ENCODE results near the gene PDCD1.

Gene PDCD1

DNA sequence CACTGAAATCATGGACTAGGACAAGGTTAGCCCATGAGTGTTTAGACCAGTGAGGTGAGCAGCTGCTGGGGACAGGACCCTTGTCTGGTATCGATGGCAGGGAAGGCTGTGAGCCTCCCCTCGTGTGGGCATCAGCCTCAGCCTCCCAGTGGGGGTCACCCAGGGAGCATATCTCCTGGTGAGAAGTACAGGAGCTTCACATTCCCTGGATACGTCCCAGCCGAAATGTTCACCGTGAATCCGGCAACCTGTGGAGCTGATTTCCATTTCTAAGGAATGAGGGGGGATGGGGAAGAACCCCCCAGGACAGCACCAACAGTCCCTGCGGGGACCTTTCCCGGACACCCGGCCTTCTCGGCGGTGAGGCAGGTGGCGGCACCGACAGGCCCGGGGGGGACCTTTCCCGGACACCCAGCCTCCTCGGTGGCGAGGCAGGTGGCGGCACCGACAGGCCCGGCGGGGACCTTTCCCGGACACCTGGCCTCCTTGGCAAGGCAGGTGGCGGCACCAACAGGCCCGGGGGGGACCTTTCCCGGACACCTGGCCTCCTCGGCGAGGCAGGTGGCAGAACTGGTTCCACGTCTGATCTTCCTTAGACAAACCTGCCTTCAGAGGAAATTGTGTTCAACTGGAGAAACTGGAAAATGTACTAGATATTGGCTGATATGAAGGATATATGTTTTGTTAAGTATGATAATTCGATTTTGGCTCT is 32.0 kb upstream of the PDCD1 start:
- Mint-ChIP-seq H3K27me3 (no peaks in the 10 kb centered on the region), H3K4me1 (ENCODE audit: low read depth) (peaks cover 5% of the 10 kb centered on the region), H3K36me3 (ENCODE audit: low read depth) (peaks cover 9% of the 10 kb centered on the region), H3K9me3 (peaks cover 9% of the 10 kb centered on the region), H3K4me3 (no peak overlapping the region), H3K27ac (no peak overlapping the region)
- intact Hi-C loops (cut with micrococcal nuclease), result no loop called here

DNA sequence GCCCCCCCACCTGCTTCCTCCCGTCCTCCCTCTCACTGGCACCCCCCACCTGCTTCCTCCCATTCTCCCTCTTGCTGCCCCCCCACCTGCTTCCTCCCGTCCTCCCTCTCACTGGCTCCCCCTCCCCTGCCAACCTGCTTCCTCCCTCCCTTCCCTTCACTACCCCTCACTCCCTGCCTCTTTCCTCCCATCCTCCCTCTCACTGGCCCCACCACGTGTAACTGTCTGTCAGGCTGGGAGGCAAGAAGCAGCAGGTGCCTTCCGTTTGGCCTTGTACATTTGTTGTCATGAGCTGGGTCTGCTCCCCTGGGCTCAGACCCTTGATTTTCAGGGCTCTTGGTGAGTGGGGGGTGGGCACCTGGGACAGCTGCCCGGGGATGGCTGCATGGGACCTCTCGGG is 29.9 kb upstream of the PDCD1 start:
- H3K4me3 Mint-ChIP-seq, result no peak overlapping the region
- peaks cover 20% of the 10 kb centered on the region for H3K36me3 Mint-ChIP-seq (ENCODE audit: low read depth)
- peaks cover 5% of the 10 kb centered on the region for H3K4me1 Mint-ChIP-seq (ENCODE audit: low read depth)
- no peaks in the 10 kb centered on the region for H3K27me3 Mint-ChIP-seq
- peaks cover 9% of the 10 kb centered on the region for H3K9me3 Mint-ChIP-seq
- no peak overlapping the region for H3K27ac Mint-ChIP-seq
- intact Hi-C loops (cut with micrococcal nuclease), result loop anchor here (10.0 kb wide), 1 partner anchor 154 kb away; the partner anchor contains the start of gene D2HGDH

DNA sequence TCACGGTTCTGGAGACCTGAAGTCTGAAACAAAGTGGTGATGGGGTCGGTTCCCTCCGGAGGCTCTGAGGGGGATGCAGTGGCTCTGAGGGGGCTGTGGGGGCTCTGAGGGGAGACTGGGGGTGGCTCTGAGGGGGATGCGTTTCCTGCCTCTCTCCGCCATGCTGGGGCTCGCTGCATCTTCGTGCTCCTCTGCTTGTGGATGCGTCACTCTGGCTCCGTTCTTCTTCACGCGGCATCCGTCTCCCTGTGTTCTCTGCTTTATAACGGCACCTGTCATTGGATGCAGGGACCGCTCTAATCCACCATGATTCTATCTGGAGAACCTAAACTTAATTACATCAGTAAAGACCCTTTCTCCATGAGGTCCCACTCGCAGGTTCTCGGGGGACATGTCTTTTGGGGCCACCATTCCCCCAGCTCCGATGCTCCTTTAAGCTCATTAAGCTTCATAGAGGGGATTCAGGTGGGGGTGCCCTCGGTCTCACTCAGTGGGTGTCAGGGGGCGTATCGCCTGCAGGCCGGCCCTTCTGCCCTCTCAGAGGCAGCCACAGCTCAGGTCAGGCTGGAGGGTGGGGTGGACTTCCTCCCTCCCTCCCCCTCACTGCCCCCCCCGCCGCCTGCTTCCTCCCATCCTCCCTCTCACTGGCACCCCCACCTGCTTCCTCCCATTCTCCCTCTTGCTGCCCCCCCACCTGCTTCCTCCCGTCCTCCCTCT is 29.3 kb upstream of the PDCD1 start:
- Mint-ChIP-seq H3K36me3 (ENCODE audit: low read depth) (peaks cover 20% of the 10 kb centered on the region), H3K27ac (no peak overlapping the region), H3K4me1 (ENCODE audit: low read depth) (peaks cover 5% of the 10 kb centered on the region), H3K9me3 (peaks cover 9% of the 10 kb centered on the region), H3K27me3 (no peaks in the 10 kb centered on the region), H3K4me3 (no peak overlapping the region)
- intact Hi-C loops (cut with micrococcal nuclease), result loop anchor here (10.0 kb wide), 1 partner anchor 153 kb away; the partner anchor contains the start of gene D2HGDH

DNA sequence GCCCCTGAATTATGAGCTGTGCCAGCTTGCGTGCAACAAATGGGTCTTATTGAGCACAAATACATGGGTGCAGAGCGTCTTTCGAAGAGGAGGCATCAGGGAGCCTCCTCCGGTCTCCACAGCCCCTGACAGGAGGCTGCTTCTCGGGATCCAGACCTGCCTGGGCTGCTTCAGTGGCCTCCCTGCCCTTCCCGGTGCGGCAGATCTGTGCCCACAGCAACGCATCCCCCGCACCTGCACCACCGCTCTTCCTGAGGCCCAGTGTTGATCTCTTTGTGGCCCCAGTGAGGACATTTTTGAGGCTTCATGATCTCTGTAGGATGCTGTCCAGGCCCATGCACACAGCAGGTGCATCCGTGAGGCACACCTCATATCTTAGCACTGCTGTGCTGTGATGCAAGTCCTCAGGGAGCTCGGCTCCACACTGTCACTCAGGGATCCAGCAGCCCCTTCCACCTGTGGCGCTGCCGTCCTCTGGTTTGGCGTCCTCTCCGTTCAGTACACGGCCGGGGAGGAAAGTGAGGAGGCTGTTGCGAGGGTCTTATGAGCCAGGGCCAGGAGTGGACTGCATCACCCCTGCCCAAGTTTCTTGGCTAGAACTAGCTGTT is 28.2 kb upstream of the PDCD1 start:
- intact Hi-C loops (cut with micrococcal nuclease), result loop anchor here (10.0 kb wide), 1 partner anchor 152 kb away; the partner anchor contains the start of gene D2HGDH
- Mint-ChIP-seq H3K27me3 (peaks cover 2% of the 10 kb centered on the region), H3K27ac (no peak overlapping the region), H3K36me3 (ENCODE audit: low read depth) (peaks cover 20% of the 10 kb centered on the region), H3K9me3 (peaks cover 9% of the 10 kb centered on the region), H3K4me3 (no peak overlapping the region), H3K4me1 (ENCODE audit: low read depth) (peaks cover 12% of the 10 kb centered on the region)

- Mint-ChIP-seq H3K9me3 (peaks cover 9% of the 10 kb centered on the region), H3K27me3 (peaks cover 2% of the 10 kb centered on the region), H3K4me1 (ENCODE audit: low read depth) (peaks cover 20% of the 10 kb centered on the region)
Observed at GRCh38 chr2:241885946-241886643, 27.4 kb upstream of the PDCD1 start.

DNA sequence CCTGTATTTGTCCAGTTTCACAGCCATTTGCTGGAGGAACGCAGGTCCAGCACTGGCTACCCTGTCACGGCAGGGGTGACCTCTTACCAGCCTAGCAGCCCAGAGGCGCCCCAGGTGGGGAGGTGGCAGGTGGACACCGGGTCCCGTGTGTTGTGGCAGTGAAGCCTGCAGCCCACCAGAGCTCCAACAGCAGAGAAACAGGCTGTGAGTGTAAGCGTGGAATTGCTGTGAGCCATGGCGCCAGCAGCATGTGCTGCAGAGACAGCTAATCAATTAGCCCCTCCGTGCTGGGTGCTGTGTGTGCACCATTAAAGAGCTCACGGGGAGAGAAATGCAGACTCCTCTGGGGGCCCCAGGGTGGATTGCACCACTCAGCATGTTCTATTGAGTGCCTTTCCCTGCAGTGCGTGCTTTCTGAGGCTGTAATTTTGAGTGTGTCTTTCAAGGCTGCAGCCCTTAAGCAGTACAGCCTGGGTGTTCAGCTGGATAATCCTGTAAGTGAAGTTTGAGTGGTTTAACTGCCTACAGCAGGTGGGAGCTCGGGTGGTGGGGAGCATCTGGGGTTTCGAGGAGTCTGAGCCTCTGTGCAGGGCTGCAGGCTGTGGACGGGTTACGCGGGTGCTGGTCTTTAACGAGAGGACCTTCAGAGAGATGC is 26.7 kb upstream of the PDCD1 start:
- H3K4me3 Mint-ChIP-seq, result no peak overlapping the region
- peaks cover 9% of the 10 kb centered on the region for H3K9me3 Mint-ChIP-seq
- intact Hi-C loops (cut with micrococcal nuclease), result loop anchor here (10.0 kb wide), 1 partner anchor 151 kb away; the partner anchor contains the start of gene D2HGDH
- peaks cover 25% of the 10 kb centered on the region for H3K4me1 Mint-ChIP-seq (ENCODE audit: low read depth)
- H3K27ac Mint-ChIP-seq, result no peak overlapping the region
- H3K27me3 Mint-ChIP-seq, result peaks cover 2% of the 10 kb centered on the region
- H3K36me3 Mint-ChIP-seq (ENCODE audit: low read depth), result peaks cover 26% of the 10 kb centered on the region

More at GRCh38 chr2:241885946-241886643, 27.4 kb upstream of the PDCD1 start:
- Mint-ChIP-seq H3K4me3 (no peak overlapping the region), H3K36me3 (ENCODE audit: low read depth) (peaks cover 25% of the 10 kb centered on the region), H3K27ac (no peak overlapping the region)
- intact Hi-C loops (cut with micrococcal nuclease), result loop anchor here (10.0 kb wide), 1 partner anchor 151 kb away; the partner anchor contains the start of gene D2HGDH

DNA sequence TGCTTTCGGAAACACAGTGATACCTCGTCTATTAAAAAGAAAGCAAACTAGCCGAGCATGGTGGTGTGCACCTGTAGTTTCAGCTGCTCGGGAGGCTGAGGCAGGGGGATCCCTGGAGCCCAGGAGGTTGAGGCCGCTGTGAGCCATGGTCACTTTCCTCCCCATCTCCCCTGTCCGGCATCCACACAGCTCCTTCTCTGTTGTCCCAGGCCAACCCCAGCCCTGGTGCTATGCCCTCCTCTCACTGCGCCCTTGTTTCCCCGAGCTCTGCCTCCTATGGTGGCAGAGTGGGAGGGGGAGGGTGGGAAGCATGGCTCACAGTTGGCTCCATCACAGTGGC is 26.2 kb upstream of the PDCD1 start:
- H3K36me3 Mint-ChIP-seq (ENCODE audit: low read depth), result peaks cover 26% of the 10 kb centered on the region
- intact Hi-C loops (cut with micrococcal nuclease), result loop anchor here (10.0 kb wide), 1 partner anchor 150 kb away; the partner anchor contains the start of gene D2HGDH
- H3K4me3 Mint-ChIP-seq, result no peak overlapping the region
- peaks cover 2% of the 10 kb centered on the region for H3K27me3 Mint-ChIP-seq
- H3K4me1 Mint-ChIP-seq (ENCODE audit: low read depth), result peaks cover 25% of the 10 kb centered on the region
- peaks cover 9% of the 10 kb centered on the region for H3K9me3 Mint-ChIP-seq
- no peak overlapping the region for H3K27ac Mint-ChIP-seq

DNA sequence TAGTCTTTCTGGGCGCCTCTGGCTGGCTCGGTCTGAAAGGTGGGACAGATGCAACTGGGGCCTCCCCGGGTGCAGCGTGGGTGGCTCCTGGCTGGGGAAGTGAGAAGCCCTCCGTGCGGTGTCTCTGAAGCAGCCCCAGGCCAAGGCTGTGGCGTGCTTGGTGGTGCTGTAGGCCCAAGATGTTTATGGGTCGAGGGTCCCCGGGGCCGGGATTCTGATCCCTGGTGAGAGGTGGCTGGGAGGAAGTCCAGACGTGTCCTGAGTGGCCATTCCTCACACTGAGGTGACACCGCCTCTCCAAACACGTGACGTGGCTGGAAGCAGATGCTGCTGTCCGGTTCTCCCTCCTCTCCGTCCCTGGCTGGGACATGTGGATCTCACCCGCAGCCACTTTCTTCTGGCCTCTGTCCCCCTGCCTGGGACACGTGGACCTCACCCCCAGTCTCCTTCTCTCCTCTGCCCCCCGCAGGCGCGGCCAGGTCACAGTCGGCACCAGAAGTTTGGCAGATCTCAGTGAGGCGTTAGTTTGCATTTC is 23.5 kb upstream of the PDCD1 start:
- Mint-ChIP-seq H3K9me3 (peaks cover 2% of the 10 kb centered on the region), H3K27me3 (peaks cover 2% of the 10 kb centered on the region), H3K36me3 (ENCODE audit: low read depth) (peaks cover 21% of the 10 kb centered on the region), H3K4me3 (peak overlapping the region; percentile 88), H3K27ac (peak overlapping the region; percentile 85), H3K4me1 (ENCODE audit: low read depth) (peaks cover 21% of the 10 kb centered on the region)
- intact Hi-C loops (cut with micrococcal nuclease), result loop anchor here (10.0 kb wide), 1 partner anchor 147 kb away; the partner anchor contains the start of gene D2HGDH

DNA sequence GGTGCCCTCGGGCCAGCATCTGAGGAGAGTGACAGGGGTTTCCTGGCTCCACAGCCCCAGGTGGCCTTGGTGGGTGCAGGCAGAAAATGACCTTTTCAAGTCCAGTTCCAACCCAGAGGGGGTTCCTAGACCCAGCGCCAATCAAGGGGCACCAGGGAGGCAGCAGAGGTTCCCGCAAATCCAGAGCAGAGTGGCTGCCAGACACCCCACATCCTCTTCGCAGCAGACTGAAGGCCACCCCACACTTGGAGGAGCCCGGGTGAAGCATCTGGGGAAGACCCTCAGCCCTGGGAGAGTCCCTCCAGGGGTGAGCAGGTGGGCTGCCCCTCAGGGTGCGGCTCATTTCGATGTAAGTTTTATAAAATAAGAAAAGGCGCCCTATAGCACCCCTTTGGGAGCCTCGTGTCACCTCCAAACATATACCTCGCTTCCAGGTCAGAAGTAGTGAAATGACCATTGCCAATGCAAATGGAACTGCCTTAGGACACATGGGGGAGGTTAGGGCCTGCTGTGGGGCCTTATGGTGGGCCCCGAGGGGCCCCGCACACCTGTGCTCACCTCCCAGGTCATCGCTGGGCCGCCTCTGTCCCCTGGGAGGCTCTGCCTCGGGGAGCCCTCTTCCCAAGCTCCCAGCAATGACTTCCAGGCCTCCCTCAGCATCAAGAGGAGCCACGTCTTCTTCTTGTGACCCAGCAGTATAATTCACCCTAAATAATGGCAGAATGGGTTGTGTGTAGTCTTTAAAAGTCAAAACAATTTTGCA is 21.8 kb upstream of the PDCD1 start:
- intact Hi-C loops (cut with micrococcal nuclease), result loop anchor here (10.0 kb wide), 1 partner anchor 146 kb away; the partner anchor contains the start of gene D2HGDH
- H3K27me3 Mint-ChIP-seq, result peaks cover 2% of the 10 kb centered on the region
- H3K4me1 Mint-ChIP-seq (ENCODE audit: low read depth), result peaks cover 21% of the 10 kb centered on the region
- H3K9me3 Mint-ChIP-seq, result no peaks in the 10 kb centered on the region
- peak overlapping the region; percentile 88 for H3K4me3 Mint-ChIP-seq
- peaks cover 18% of the 10 kb centered on the region for H3K36me3 Mint-ChIP-seq (ENCODE audit: low read depth)
- peak overlapping the region; percentile 85 for H3K27ac Mint-ChIP-seq

- Mint-ChIP-seq H3K4me3 (no peak overlapping the region), H3K9me3 (no peaks in the 10 kb centered on the region), H3K36me3 (ENCODE audit: low read depth) (peaks cover 8% of the 10 kb centered on the region), H3K4me1 (ENCODE audit: low read depth) (peaks cover 21% of the 10 kb centered on the region), H3K27me3 (peaks cover 8% of the 10 kb centered on the region), H3K27ac (no peak overlapping the region)
- intact Hi-C loops (cut with micrococcal nuclease), result no loop called here
Observed at GRCh38 chr2:241879326-241879725, 20.6 kb upstream of the PDCD1 start.

- intact Hi-C loops (cut with micrococcal nuclease), result no loop called here
- H3K9me3 Mint-ChIP-seq, result no peaks in the 10 kb centered on the region
- peaks cover 21% of the 10 kb centered on the region for H3K4me1 Mint-ChIP-seq (ENCODE audit: low read depth)
- H3K36me3 Mint-ChIP-seq (ENCODE audit: low read depth), result peaks cover 6% of the 10 kb centered on the region
- peaks cover 8% of the 10 kb centered on the region for H3K27me3 Mint-ChIP-seq
- no peak overlapping the region for H3K4me3 Mint-ChIP-seq
- no peak overlapping the region for H3K27ac Mint-ChIP-seq
Observed at GRCh38 chr2:241877989-241878970, 19.6 kb upstream of the PDCD1 start.
